HepG2 (cell line): ENCODE measurements around the gene BCL2A1. TPM values are rescaled to one million over a fixed set of nuclear protein-coding genes. Genes with fewer than 3 reads are reported as not detected.

ENCODE experiments used
- ARHGAP35 ChIP-seq: sonication (generic); formaldehyde crosslinking; IDR thresholded peaks from 2 replicates; pipeline ENCODE4 v1.9.0; 2022; ENCODE audit warnings: mild to moderate bottlenecking, inconsistent platforms, moderate library complexity, missing genetic modification reagents, borderline replicate concordance
- ATF1 ChIP-seq: IDR thresholded peaks from 2 replicates; pipeline ENCODE4 v1.6.1; 2016; ENCODE audit warnings: mild to moderate bottlenecking, control low read depth
- CCDC6 ChIP-seq: sonication (generic); formaldehyde crosslinking; IDR thresholded peaks from 2 replicates; pipeline ENCODE4 v1.8.1; 2022; ENCODE audit warnings: mild to moderate bottlenecking, missing genetic modification reagents, moderate library complexity
- HIC2 ChIP-seq: sonication (generic); formaldehyde crosslinking; IDR thresholded peaks from 2 replicates; pipeline ENCODE4 v1.9.0; 2022; ENCODE audit warnings: low read depth, missing genetic modification reagents
- HMGA1 ChIP-seq: sonication (generic); formaldehyde crosslinking; conservative IDR thresholded peaks from 2 replicates; pipeline ENCODE4 v1.4.0; 2020; ENCODE audit warnings: missing genetic modification reagents
- HMGXB3 ChIP-seq: sonication (generic); formaldehyde crosslinking; IDR thresholded peaks from 2 replicates; pipeline ENCODE4 v1.4.0; 2020; ENCODE audit warnings: missing genetic modification reagents, borderline replicate concordance
- LBX2 ChIP-seq: sonication (generic); formaldehyde crosslinking; IDR thresholded peaks from 2 replicates; pipeline ENCODE4 v1.5.0; 2020; ENCODE audit warnings: missing genetic modification reagents, mild to moderate bottlenecking, borderline replicate concordance
- MYPOP ChIP-seq: sonication (generic); formaldehyde crosslinking; IDR thresholded peaks from 2 replicates; pipeline ENCODE4 v1.8.1; 2023; ENCODE audit warnings: mild to moderate bottlenecking, moderate library complexity, missing genetic modification reagents
- NFE2L2 ChIP-seq: fragments of 150-350 bp; IDR thresholded peaks from 2 replicates; pipeline ENCODE4 v1.6.1; 2014; ENCODE audit warnings: low read length
- PCBP2 ChIP-seq: fragments of 200-400 bp; formaldehyde crosslinking; optimal IDR thresholded peaks from 2 replicates; pipeline ENCODE3; 2018; ENCODE audit warnings: low read length, low read depth; ENCODE audit not compliant: poor library complexity, severe bottlenecking
- ZBTB38 ChIP-seq: sonication (generic); formaldehyde crosslinking; IDR thresholded peaks from 2 replicates; pipeline ENCODE4 v1.5.1; 2020; ENCODE audit warnings: mild to moderate bottlenecking, missing genetic modification reagents
- polyA plus RNA-seq, 8 experiments: library from polyadenylated mRNA; depleted of rRNA in 3 of 8; stranded (reverse) in 7 of 8; unstranded in 1 of 8; fragments of >200 nt; fragmentation: Illumina TruSeq in 4 of 8; extraction: Trizol in 4 of 8; gene quantifications; 2 replicates each; pipeline versions ENCODE4 v1.2.1 to v1.2.3, GENCODE V29; 2011 to 2016; ENCODE audit warnings: low read depth in 4 of 8, missing spikeins in 1 of 8, mixed read lengths in 1 of 8; ENCODE audit not compliant: insufficient read depth in 1 of 8
- total RNA-seq, 5 experiments: library from RNA; depleted of rRNA; stranded (reverse); fragments of >200 nt; fragmentation: Illumina TruSeq; extraction: Trizol; gene quantifications; 2 replicates each; pipeline ENCODE4 v1.2.3, GENCODE V29; 2016; ENCODE audit warnings: low read depth in 1 of 5
- TF ChIP-seq, protein P1 (sequence below): sonication (generic); formaldehyde crosslinking; conservative IDR thresholded peaks from 2 replicates; pipeline ENCODE4 v1.8.0; 2022; ENCODE audit warnings: low read depth, missing genetic modification reagents

The BCL2A1 gene
- total and polyA plus RNA-seq, 2 of the 13 experiments (the other 11 are each of a cell fraction or from before 2014, with no cell fraction given), result 0.08 to 0.31 TPM

DNA sequence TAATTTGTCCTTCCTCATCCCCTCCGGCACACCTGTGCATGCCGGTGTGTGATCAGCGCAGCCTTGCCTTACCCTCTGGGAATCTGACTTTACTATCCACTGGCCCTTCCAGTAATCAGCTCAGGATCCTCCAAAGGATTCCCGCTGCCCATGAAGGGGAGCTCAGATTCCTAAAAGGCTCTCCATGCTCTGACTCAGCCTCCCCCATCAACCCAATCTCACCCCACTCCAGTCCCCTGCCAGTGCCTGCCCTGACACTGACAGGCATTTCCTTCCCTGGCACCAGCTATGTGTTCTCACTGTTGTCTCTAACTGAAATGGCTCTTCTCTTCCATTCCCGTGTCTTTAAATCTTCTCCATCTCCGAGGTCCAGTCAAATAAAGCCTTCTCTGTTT is 7.3 kb upstream of the BCL2A1 start (continued):
- TF ChIP-seq HIC2 (CRISPR knock-in tag) (no peak), PCBP2 (no peak), NFE2L2 (no peak), ZBTB38 (CRISPR knock-in tag) (peak; percentile 9; the same call in 1 of the 2 replicates), ATF1 (CRISPR knock-in tag) (no peak), LBX2 (no peak), CCDC6 (CRISPR knock-in tag) (0 out of 2 replicates have a peak, but pooled peaks have one; percentile 49), HMGXB3 (CRISPR knock-in tag) (no peak), MYPOP (0 out of 2 replicates have a peak, but pooled peaks have one; percentile 5), HMGA1 (no peak), ARHGAP35 (CRISPR knock-in tag) (no peak)
- TF ChIP-seq, protein P1, sequence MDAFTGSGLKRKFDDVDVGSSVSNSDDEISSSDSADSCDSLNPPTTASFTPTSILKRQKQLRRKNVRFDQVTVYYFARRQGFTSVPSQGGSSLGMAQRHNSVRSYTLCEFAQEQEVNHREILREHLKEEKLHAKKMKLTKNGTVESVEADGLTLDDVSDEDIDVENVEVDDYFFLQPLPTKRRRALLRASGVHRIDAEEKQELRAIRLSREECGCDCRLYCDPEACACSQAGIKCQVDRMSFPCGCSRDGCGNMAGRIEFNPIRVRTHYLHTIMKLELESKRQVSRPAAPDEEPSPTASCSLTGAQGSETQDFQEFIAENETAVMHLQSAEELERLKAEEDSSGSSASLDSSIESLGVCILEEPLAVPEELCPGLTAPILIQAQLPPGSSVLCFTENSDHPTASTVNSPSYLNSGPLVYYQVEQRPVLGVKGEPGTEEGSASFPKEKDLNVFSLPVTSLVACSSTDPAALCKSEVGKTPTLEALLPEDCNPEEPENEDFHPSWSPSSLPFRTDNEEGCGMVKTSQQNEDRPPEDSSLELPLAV (CRISPR knock-in tag), result no peak
